ENCODE results near the gene PCED1B.
"Not testable (repeated sequence)": the region's sequence is repeated elsewhere in the genome, so short reads cannot be mapped to it uniquely, and the experiment has no call there.

PCED1B gene

GRCh38 chr12:47035484-47035883, 43.9 kb upstream of the PCED1B start:
- no peak for TF ChIP-seq CTCF (IDR thresholded peaks at IDR 0.05; ENCODE audit: low read length, missing control alignments)
- H3K4me3 ChIP-seq (replicated peaks; ENCODE audit: low read depth, low read length) = no peak overlapping the region
- no peak for DNase-seq (ENCODE audit: low read depth)

- no peak overlapping the region for H3K4me3 ChIP-seq (replicated peaks; ENCODE audit: low read depth, low read length)
- no peak for TF ChIP-seq CTCF (IDR thresholded peaks at IDR 0.05; ENCODE audit: low read length, missing control alignments)
- DNase-seq (ENCODE audit: low read depth) = peak; percentile 72
Measured at GRCh38 chr12:47038270-47038748, 41.1 kb upstream of the PCED1B start.

GRCh38 chr12:47039079-47039478, 40.3 kb upstream of the PCED1B start:
- TF ChIP-seq CTCF (IDR thresholded peaks at IDR 0.05; ENCODE audit: low read length, missing control alignments) = no peak
- H3K4me3 ChIP-seq (replicated peaks; ENCODE audit: low read depth, low read length) = no peak overlapping the region
- DNase-seq (ENCODE audit: low read depth) = no peak

GRCh38 chr12:47039756-47040155, 39.7 kb upstream of the PCED1B start:
- no peak for DNase-seq (ENCODE audit: low read depth)
- no peak overlapping the region for H3K4me3 ChIP-seq (replicated peaks; ENCODE audit: low read depth, low read length)
- TF ChIP-seq CTCF (IDR thresholded peaks at IDR 0.05; ENCODE audit: low read length, missing control alignments) = no peak

- H3K4me3 ChIP-seq (replicated peaks; ENCODE audit: low read depth, low read length) = no peak overlapping the region
- TF ChIP-seq CTCF (IDR thresholded peaks at IDR 0.05; ENCODE audit: low read length, missing control alignments) = no peak
Measured at GRCh38 chr12:47041327-47041726, 38.1 kb upstream of the PCED1B start.

GRCh38 chr12:47048541-47048940, 30.9 kb upstream of the PCED1B start:
- no peak for TF ChIP-seq CTCF (IDR thresholded peaks at IDR 0.05; ENCODE audit: low read length, missing control alignments)
- no peak overlapping the region for H3K4me3 ChIP-seq (replicated peaks; ENCODE audit: low read depth, low read length)

More at GRCh38 chr12:47041327-47041726, 38.1 kb upstream of the PCED1B start:
- DNase-seq (ENCODE audit: low read depth) = no peak

GRCh38 chr12:47051291-47051690, 28.1 kb upstream of the PCED1B start:
- not testable (repeated sequence) for DNase-seq (ENCODE audit: low read depth); H3K4me3 ChIP-seq (replicated peaks; ENCODE audit: low read depth, low read length)

More at GRCh38 chr12:47048541-47048940, 30.9 kb upstream of the PCED1B start:
- no peak for DNase-seq (ENCODE audit: low read depth)

Data from fibroblast of pulmonary artery (primary cell).